Measurements from ENCODE around the gene ABTB2. TPM values are rescaled to one million over a fixed set of nuclear protein-coding genes. Genes with fewer than 3 reads are reported as not detected.

The ABTB2 gene
- total RNA-seq, 1 experiment from 2014 or later = 5.5 TPM

- Histone ChIP-seq H3K27ac (ENCODE audit: insufficient read length, low read depth, low read length) (no peak overlapping the region), H4K8ac (replicated peaks; ENCODE audit: insufficient read length, low read depth, low read length) (no peak overlapping the region), H3K4ac (ENCODE audit: low read depth, low read length) (no peak overlapping the region), H3K56ac (ENCODE audit: insufficient read length, low read depth, low read length) (no peak overlapping the region), H4K20me1 (ENCODE audit: control insufficient read depth, insufficient read depth, insufficient read length) (no peaks in the 10 kb centered on the region), H2BK5ac (ENCODE audit: insufficient read length, low read length) (no peak overlapping the region), H3K14ac (ENCODE audit: insufficient read depth, low read length) (no peak overlapping the region), H3K18ac (ENCODE audit: insufficient read length, low read depth, low read length) (no peak overlapping the region), H2BK12ac (ENCODE audit: insufficient read length, low read depth, low read length) (no peak overlapping the region), H2BK120ac (ENCODE audit: low read depth, low read length, poor library complexity, severe bottlenecking) (no peak overlapping the region), H3K9ac (ENCODE audit: extremely low read depth, insufficient read length, low read length) (no peak overlapping the region), H3K79me2 (ENCODE audit: insufficient read depth, low read length) (no peaks in the 10 kb centered on the region), H3K4me1 (ENCODE audit: insufficient read depth, low read length) (no peaks in the 10 kb centered on the region), H3T11ph (ENCODE audit: low read length) (no peak overlapping the region), H2BK20ac (ENCODE audit: low read depth, low read length, poor library complexity, severe bottlenecking) (no peak overlapping the region), H3K9me3 (ENCODE audit: control insufficient read depth, low read depth, low read length) (no peaks in the 10 kb centered on the region), H4K5ac (ENCODE audit: insufficient read length, low read depth, low read length) (no peak overlapping the region), H3K23ac (ENCODE audit: insufficient read length, low read depth, low read length) (no peak overlapping the region), H3K23me2 (ENCODE audit: insufficient read length, low read depth, low read length, poor library complexity, severe bottlenecking) (no peaks in the 10 kb centered on the region), H2BK15ac (ENCODE audit: low read depth, low read length) (no peak overlapping the region), H2AFZ (ENCODE audit: low read length) (no peak overlapping the region), H2AK5ac (ENCODE audit: insufficient read length, low read length) (no peak overlapping the region), H3K4me2 (ENCODE audit: insufficient read depth, insufficient read length, low read length) (no peak overlapping the region), H3K27me3 (ENCODE audit: insufficient read depth, low read length) (no peaks in the 10 kb centered on the region; the same call in 1 of the 2 replicates), H4K91ac (ENCODE audit: insufficient read length, low read depth, low read length) (no peak overlapping the region), H3K79me1 (ENCODE audit: insufficient read depth, low read depth, low read length, poor library complexity, severe bottlenecking) (no peaks in the 10 kb centered on the region)
- no peak overlapping the region for H3K4me3 Mint-ChIP-seq
- TF ChIP-seq CTCF (conservative IDR thresholded peaks at IDR 0.05) = no peak
- WGBS (ENCODE audit: extremely low coverage, insufficient read length, low lambda C conversion rate) = no CpG with 5 or more reads among the region's 7 CpGs
- no peak overlapping the region for H3K27ac Mint-ChIP-seq
- peaks cover 6 to 10% of the 10 kb centered on the region in 2 experiments for H3K4me1 Mint-ChIP-seq
- H3K36me3 Mint-ChIP-seq (ENCODE audit: insufficient read depth in 1 of 3, low read depth in 3 of 3) = no peaks in the 10 kb centered on the region; a peak in 1 of 7 replicates
- no peaks in the 10 kb centered on the region for H3K9me3 Mint-ChIP-seq
- H3K27me3 Mint-ChIP-seq (ENCODE audit: low read depth) = peaks cover 2% of the 10 kb centered on the region
- no peak for DNase-seq
Observed at GRCh38 chr11:34175284-34176019, 182.4 kb downstream of the ABTB2 start.
